Naive thymus-derived CD4-positive, alpha-beta T cell (primary cell): ENCODE data around the gene ATP11A. TPM values are rescaled to one million over a fixed set of nuclear protein-coding genes. Genes with fewer than 3 reads are reported as not detected.

Experiments used
- ATAC-seq: fragments of 150-1000 bp; cut with Tn5 transposase; 2 replicates; pipeline ENCODE4 v1.10.0; 2021; ENCODE audit warnings: mild to moderate bottlenecking, moderate library complexity
- CTCF ChIA-PET: fragments of 350-600 bp; sonication (Branson Sonifier 250); formaldehyde crosslinking; loops from one replicate; lab custom pipeline; 2021; ENCODE audit warnings: antibody characterized with exemption; lab: Charles Lee
- POLR2A ChIA-PET: fragments of 350-600 bp; sonication (Branson Sonifier 250); formaldehyde crosslinking; loops from one replicate; lab custom pipeline; 2021; ENCODE audit warnings: antibody characterized with exemption, inconsistent platforms; lab: Charles Lee
- DNase-seq, 9 donors: peaks; one replicate each; pipeline versions ENCODE4 v3.0.0 to v3.0.0-alpha.2; 2020 to 2022; ENCODE audit warnings: mixed read lengths in 1 of 9
- H3K27ac ChIP-seq: one replicate; pipeline ENCODE4 v1.7.0; 2013; ENCODE audit warnings: mild to moderate bottlenecking, low read depth, low read length, moderate library complexity
- H3K27me3 ChIP-seq, 2 donors: one replicate each; pipeline ENCODE4 v1.7.0; 2013; ENCODE audit warnings: low read length in 2 of 2, mild to moderate bottlenecking in 2 of 2, moderate library complexity in 2 of 2; ENCODE audit not compliant: control insufficient read depth in 2 of 2, insufficient read depth in 2 of 2
- H3K36me3 ChIP-seq, 3 experiments: 1 replicate in 2 of 3; 2 replicates in 1 of 3; pipeline ENCODE4 v1.7.0; 2013; ENCODE audit warnings: low read length in 3 of 3, mild to moderate bottlenecking in 3 of 3, moderate library complexity in 1 of 3; ENCODE audit not compliant: insufficient read depth in 3 of 3, control insufficient read depth in 2 of 3
- H3K4me1 ChIP-seq, 2 donors: one replicate each; pipeline ENCODE4 v1.7.0; 2013; ENCODE audit warnings: low read length in 2 of 2, mild to moderate bottlenecking in 2 of 2, moderate library complexity in 1 of 2; ENCODE audit not compliant: control insufficient read depth in 2 of 2, insufficient read depth in 2 of 2
- H3K4me3 ChIP-seq: 2 replicates; pipeline ENCODE4 v1.7.0; 2013; ENCODE audit warnings: mild to moderate bottlenecking, low read length
- H3K9me3 ChIP-seq, 3 experiments: 1 replicate in 2 of 3; 2 replicates in 1 of 3; pipeline ENCODE4 v1.7.0; 2013; ENCODE audit warnings: low read length in 3 of 3; ENCODE audit not compliant: control insufficient read depth in 2 of 3
- H3K27ac Mint-ChIP-seq, 9 donors: one replicate each; pipeline ENCODE4 v1.8.0; 2020 to 2022; ENCODE audit warnings: mixed read lengths in 9 of 9, mild to moderate bottlenecking in 8 of 9, moderate library complexity in 5 of 9, inconsistent platforms in 2 of 9
- H3K27me3 Mint-ChIP-seq, 5 donors: one replicate each; pipeline ENCODE4 v1.8.0; 2021 to 2022; ENCODE audit warnings: mixed read lengths in 5 of 5, mild to moderate bottlenecking in 1 of 5
- H3K36me3 Mint-ChIP-seq, 5 donors: one replicate each; pipeline ENCODE4 v1.8.0; 2020 to 2022; ENCODE audit warnings: mixed read lengths in 5 of 5, mild to moderate bottlenecking in 3 of 5, inconsistent platforms in 1 of 5
- H3K4me1 Mint-ChIP-seq, 7 donors: one replicate each; pipeline ENCODE4 v1.8.0; 2020 to 2022; ENCODE audit warnings: mixed read lengths in 7 of 7, mild to moderate bottlenecking in 3 of 7, inconsistent platforms in 1 of 7
- H3K4me3 Mint-ChIP-seq, 10 donors: one replicate each; pipeline ENCODE4 v1.8.0; 2020 to 2022; ENCODE audit warnings: mild to moderate bottlenecking in 10 of 10, mixed read lengths in 10 of 10, moderate library complexity in 6 of 10, inconsistent platforms in 2 of 10
- H3K9me3 Mint-ChIP-seq, 11 donors: one replicate each; pipeline ENCODE4 v1.8.0; 2020 to 2022; ENCODE audit warnings: mixed read lengths in 11 of 11, mild to moderate bottlenecking in 4 of 11, inconsistent platforms in 1 of 11, moderate library complexity in 1 of 11
- intact Hi-C, 2 donors: fragments of 100-400 bp; cut with micrococcal nuclease; formaldehyde crosslinking; loops; one replicate each; pipeline ENCODE4 v1.15.1; 2023
- polyA plus RNA-seq, 2 donors: library from polyadenylated mRNA; unstranded; fragments of 300-500 nt; fragmentation: Illumina TruSeq; gene quantifications; one replicate each; pipeline ENCODE4 v1.2.3, GENCODE V29; 2021
- total RNA-seq, 6 experiments: library from RNA in 5 of 6; stranded (reverse) in 5 of 6; gene quantifications; 1 replicate in 5 of 6; 2 replicates in 1 of 6; pipeline ENCODE4 v1.2.3 and lab custom pipeline; 2021 to 2026

ATP11A gene
- 100 to 1,000 TPM in 1 of 5 experiments, 10 to 100 TPM in 4; 45.0 to 111 (median 79.8) TPM for total RNA-seq
- 1 to 10 TPM; 4.3 to 6.1 TPM for polyA plus RNA-seq
- total RNA-seq (lab: John Stamatoyannopoulos, UW), result 57.2 reads per million, percentile 74 among the genes with 10 or more reads in this experiment

DNA sequence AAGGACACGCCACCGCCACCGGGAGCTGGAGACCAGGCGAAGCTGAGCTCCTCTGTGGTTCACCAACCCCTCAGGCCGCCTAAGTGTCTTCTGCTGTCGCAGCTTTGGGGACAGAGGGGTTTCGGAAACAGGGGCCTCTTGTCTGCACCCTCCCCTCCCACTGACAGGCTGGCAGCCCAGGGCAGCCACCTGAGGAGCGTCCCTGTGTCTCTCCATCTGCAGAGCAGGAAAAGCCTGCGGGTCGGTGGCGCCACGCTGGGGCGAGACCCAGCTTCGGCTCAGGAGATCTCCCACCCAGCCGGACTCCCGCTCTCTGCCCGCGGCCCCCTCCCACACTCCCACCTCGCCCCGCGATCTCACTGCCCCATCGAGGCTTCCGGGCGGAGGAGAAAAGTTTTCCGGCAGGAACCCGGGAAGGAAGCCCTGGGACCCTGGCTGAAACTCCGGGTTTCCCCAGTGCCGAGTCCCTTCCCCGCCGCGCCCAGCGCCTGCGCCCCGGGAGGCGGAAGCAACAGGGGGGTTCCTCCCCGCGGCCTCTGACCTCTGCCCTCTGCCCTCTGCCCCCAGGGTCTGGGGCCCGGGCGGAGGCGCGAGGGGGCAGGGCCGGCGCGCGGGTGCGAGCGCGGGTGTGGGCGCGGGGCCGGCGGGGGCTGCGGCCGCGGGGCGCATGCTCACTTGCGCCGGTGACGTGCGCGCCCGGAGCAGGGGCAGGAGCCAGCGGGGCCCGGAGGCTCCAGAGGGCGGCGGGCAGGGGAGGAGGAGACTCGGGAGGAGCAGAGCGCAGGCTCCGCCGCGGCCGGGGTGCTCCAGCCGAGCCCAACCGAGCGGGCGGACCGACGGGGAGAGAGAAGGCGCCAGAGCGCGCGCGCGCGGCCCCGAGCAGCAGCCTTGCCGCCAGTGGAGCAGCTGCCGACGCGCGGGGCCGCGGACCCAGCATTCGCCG, at the start of gene ATP11A:
Gene ATP11A, plus strand, starts transcription at position 736 of the 943 bp plus-strand sequence. CDS start 379 bp downstream, outside the sequence.
- no peaks in the 10 kb centered on the region for H3K36me3 ChIP-seq
- ATAC-seq (peak; percentile 85), DNase-seq (peak; percentile 67 to 90 (median 74))
- peaks cover 39 to 55% (median 51%) of the 10 kb centered on the region in 7 donors for H3K4me1 Mint-ChIP-seq
- intact Hi-C loops, result loop anchor here (1.0 to 10.0 kb wide), 12 partner anchors 14 to 1982 kb away; partner anchors contain the start of genes CUL4A (in 2 of the 2), PCID2 (in 2 of the 2), ANKRD10 (in 1 of the 2) and CARS2 (in 1 of the 2)
- H3K4me3 ChIP-seq, result peak within 1 kb of the TSS; percentile 78
- H3K27ac Mint-ChIP-seq, result peak within 1 kb of the TSS; percentile 79 to 96 (median 90)
- peaks cover 0 to 2% (median 0%) of the 10 kb centered on the region in 5 donors for H3K36me3 Mint-ChIP-seq
- no peaks in the 10 kb centered on the region for H3K27me3 Mint-ChIP-seq
- no peaks in the 10 kb centered on the region for H3K9me3 ChIP-seq
- H3K4me3 Mint-ChIP-seq, result peak within 1 kb of the TSS; percentile 79 to 96 (median 94)
- H3K9me3 Mint-ChIP-seq, result no peaks in the 10 kb centered on the region
- H3K4me1 ChIP-seq, result peaks cover 15 to 26% of the 10 kb centered on the region in 2 donors
- no peaks in the 10 kb centered on the region for H3K27me3 ChIP-seq
- H3K27ac ChIP-seq, result peak within 1 kb of the TSS; percentile 88
- ChIA-PET POLR2A (interaction anchor here (0.7 to 0.9 kb wide), 3 partner anchors 14 to 121 kb away, joined by 3 read pairs; partner anchors contain the start of gene TUBGCP3), CTCF (no interaction called here)

DNA sequence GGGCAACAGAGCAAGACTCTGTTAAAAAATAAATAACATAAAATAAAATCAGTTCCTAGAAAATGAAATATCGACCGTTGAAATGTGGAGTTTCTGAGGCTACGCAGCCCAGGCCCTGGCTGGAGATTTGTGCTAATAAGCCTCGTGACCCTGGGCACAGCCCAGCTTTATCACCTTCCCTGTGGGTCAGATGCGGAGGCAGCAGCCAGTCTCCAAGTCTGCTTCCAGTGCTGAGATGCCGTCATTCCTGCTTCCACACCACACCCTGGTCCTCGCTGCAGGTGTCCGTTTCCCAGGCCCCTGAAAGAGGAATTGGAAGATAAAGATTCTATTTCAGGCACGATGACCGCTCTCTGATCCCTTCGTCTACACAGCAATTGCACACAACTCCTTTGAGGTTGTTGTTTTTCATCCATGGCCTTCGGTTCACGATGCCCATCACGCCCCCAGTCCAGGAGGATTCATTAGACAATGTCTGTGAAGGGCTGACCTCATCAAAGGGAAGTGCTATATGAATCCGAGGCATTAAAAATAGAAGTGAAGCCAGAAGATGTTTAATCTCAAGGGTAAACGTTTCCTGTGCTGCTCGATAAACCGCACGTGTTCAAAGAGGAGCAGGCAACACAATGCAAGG, 48.3 kb upstream of the ATP11A start:
- peaks cover 0 to 1% (median 0%) of the 10 kb centered on the region in 11 donors for H3K9me3 Mint-ChIP-seq
- H3K9me3 ChIP-seq, result no peaks in the 10 kb centered on the region
- H3K4me1 ChIP-seq, result no peaks in the 10 kb centered on the region
- no peak overlapping the region for H3K27ac ChIP-seq
- intact Hi-C loops, result loop anchor here in 1 of 2 donors (2.0 kb wide), 1 partner anchor 49 kb away; the partner anchor contains the start of gene ATP11A
- peak overlapping the region in 2 of 10 donors; percentile 4 to 66 for H3K4me3 Mint-ChIP-seq
- CTCF ChIA-PET, result interaction anchor here (0.5 to 1.9 kb wide), 2 partner anchors 27 to 30 kb away, joined by 4 to 5 read pairs; no protein-coding TSS in a partner anchor
- peaks cover 4 to 35% (median 9%) of the 10 kb centered on the region in 7 donors for H3K4me1 Mint-ChIP-seq
- no peak overlapping the region for H3K27ac Mint-ChIP-seq
- POLR2A ChIA-PET, result no interaction called here
- H3K4me3 ChIP-seq, result no peak overlapping the region
- H3K27me3 Mint-ChIP-seq, result peaks cover 12 to 26% (median 22%) of the 10 kb centered on the region in 5 donors
- H3K27me3 ChIP-seq, result no peaks in the 10 kb centered on the region
- DNase-seq (no peak), ATAC-seq (no peak)
- no peaks in the 10 kb centered on the region for H3K36me3 ChIP-seq
- H3K36me3 Mint-ChIP-seq, result no peaks in the 10 kb centered on the region

DNA sequence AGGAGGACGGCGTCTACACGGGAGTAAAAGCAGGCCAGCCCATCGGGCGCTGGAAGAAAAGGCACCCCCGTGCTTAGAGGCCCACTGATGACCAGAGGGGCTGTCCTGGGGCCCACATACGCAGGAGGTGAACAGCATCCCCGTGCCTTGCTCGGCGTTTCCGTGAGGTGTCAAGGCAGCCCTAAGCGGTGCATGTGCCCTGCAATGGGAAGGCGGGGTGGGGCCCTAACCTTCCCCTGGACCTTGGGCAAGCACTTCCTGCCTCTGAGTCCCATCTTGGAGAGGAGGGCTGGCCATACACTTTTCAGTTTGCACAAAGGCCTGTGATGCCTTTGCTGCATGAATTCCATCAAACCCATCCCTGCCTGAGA, 47.8 kb upstream of the ATP11A start:
- H3K36me3 ChIP-seq, result no peaks in the 10 kb centered on the region
- no peaks in the 10 kb centered on the region for H3K4me1 ChIP-seq
- H3K4me3 Mint-ChIP-seq, result peak overlapping the region in 2 of 10 donors; percentile 4 to 66
- no peak overlapping the region for H3K27ac Mint-ChIP-seq
- no peaks in the 10 kb centered on the region for H3K9me3 ChIP-seq
- H3K27me3 ChIP-seq, result no peaks in the 10 kb centered on the region
- ChIA-PET POLR2A (no interaction called here), CTCF (no interaction called here)
- H3K9me3 Mint-ChIP-seq, result peaks cover 0 to 1% (median 0%) of the 10 kb centered on the region in 11 donors
- no peak overlapping the region for H3K4me3 ChIP-seq
- ATAC-seq (no peak), DNase-seq (no peak)
- H3K36me3 Mint-ChIP-seq, result no peaks in the 10 kb centered on the region
- intact Hi-C loops, result no loop called here
- H3K27me3 Mint-ChIP-seq, result peaks cover 12 to 26% (median 22%) of the 10 kb centered on the region in 5 donors
- no peak overlapping the region for H3K27ac ChIP-seq
- peaks cover 4 to 35% (median 9%) of the 10 kb centered on the region in 7 donors for H3K4me1 Mint-ChIP-seq

DNA sequence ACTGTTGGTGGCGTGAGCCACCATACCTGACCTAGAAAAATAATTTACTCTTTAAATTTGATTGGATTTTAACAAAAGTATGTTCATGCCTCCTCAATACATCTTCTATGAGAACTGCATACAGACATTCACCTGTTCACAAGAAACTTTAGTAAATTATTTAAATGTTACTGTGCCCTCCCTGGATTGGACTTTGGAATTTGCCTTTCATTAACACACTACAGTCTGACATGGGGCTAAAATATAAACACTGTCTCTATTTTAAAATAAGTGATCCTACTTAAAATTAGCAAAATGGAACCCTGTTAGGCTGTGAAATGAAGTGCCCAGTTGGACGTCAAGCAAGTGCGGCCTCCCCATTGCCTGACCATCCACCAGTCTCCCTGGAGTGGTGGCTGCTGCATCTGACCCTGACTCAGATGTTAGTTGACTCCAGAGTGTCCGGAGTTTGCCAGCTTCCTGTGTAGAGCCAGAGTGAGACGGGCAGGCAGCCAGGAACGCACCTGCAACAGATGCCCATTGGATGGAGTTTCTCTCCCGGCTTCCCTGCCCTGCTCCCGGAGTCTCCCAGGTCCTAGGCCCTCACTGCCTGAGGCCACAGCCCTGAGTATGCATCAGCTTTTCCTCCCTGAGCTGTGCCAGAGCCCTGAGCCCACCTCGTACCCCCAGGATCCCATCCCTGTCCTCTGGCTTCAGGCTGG, 45.9 kb upstream of the ATP11A start:
- H3K4me1 ChIP-seq, result no peaks in the 10 kb centered on the region
- no peaks in the 10 kb centered on the region for H3K27me3 ChIP-seq
- Mint-ChIP-seq H3K9me3 (peaks cover 0 to 1% (median 0%) of the 10 kb centered on the region in 11 donors), H3K4me3 (no peak overlapping the region), H3K27ac (no peak overlapping the region), H3K36me3 (no peaks in the 10 kb centered on the region), H3K27me3 (peaks cover 4 to 19% (median 17%) of the 10 kb centered on the region in 5 donors), H3K4me1 (peaks cover 0 to 24% (median 5%) of the 10 kb centered on the region in 7 donors)
- no peaks in the 10 kb centered on the region for H3K36me3 ChIP-seq
- intact Hi-C loops, result no loop called here
- no peak overlapping the region for H3K27ac ChIP-seq
- ATAC-seq, result no peak
- no peak overlapping the region for H3K4me3 ChIP-seq
- CTCF ChIA-PET, result no interaction called here
- H3K9me3 ChIP-seq, result no peaks in the 10 kb centered on the region
- POLR2A ChIA-PET, result no interaction called here
- DNase-seq, result no peak

DNA sequence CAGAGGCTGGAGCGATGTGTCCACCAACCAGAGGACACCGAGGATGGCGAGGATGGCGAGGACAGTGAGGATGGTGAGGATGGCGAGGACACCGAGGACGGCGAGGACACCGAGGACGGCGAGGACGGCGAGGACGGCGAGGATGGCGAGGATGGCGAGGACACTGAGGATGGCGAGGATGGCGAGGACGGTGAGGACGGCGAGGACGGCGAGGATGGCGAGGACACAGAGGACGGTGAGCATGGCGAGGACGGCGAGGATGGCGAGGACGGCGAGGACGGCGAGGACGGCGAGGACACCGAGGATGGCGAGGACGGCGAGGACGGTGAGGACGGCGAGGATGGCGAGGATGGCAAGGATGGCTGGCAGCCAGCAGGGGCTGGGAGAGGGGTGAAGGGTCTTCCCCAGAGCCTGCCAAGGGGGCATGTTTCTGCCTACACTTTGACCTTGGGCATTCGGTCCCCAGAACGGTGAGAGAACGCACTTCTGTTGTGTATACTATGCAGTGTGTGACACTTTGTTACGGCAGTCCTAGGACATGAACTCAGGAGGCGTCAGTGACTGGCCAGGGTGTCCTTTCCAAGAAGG, 44.4 kb upstream of the ATP11A start:
- POLR2A ChIA-PET, result no interaction called here

More for the DNA sequence above, 44.4 kb upstream of the ATP11A start:
- intact Hi-C loops, result no loop called here
- Histone ChIP-seq H3K4me1 (no peaks in the 10 kb centered on the region), H3K36me3 (no peaks in the 10 kb centered on the region), H3K4me3 (no peak overlapping the region), H3K27ac (no peak overlapping the region), H3K27me3 (no peaks in the 10 kb centered on the region), H3K9me3 (no peaks in the 10 kb centered on the region)
- Mint-ChIP-seq H3K27ac (peak overlapping the region in 1 of 9 donors; percentile 33), H3K9me3 (peaks cover 0 to 1% (median 0%) of the 10 kb centered on the region in 11 donors), H3K36me3 (no peaks in the 10 kb centered on the region), H3K4me3 (no peak overlapping the region), H3K4me1 (peaks cover 0 to 11% (median 3%) of the 10 kb centered on the region in 7 donors), H3K27me3 (peaks cover 0 to 5% (median 4%) of the 10 kb centered on the region in 5 donors)
- ATAC-seq (no peak), DNase-seq (no peak)
- CTCF ChIA-PET, result interaction anchor here (0.6 kb wide), 1 partner anchor 9 kb away, joined by 3 read pairs; no protein-coding TSS in a partner anchor
